ENCODE measurements around the gene MTFR1L. TPM values are rescaled to one million over a fixed set of nuclear protein-coding genes. Genes with fewer than 3 reads are reported as not detected.

MTFR1L gene
- total RNA-seq, 1 donor from 2014 or later = 76.8 TPM

DNA sequence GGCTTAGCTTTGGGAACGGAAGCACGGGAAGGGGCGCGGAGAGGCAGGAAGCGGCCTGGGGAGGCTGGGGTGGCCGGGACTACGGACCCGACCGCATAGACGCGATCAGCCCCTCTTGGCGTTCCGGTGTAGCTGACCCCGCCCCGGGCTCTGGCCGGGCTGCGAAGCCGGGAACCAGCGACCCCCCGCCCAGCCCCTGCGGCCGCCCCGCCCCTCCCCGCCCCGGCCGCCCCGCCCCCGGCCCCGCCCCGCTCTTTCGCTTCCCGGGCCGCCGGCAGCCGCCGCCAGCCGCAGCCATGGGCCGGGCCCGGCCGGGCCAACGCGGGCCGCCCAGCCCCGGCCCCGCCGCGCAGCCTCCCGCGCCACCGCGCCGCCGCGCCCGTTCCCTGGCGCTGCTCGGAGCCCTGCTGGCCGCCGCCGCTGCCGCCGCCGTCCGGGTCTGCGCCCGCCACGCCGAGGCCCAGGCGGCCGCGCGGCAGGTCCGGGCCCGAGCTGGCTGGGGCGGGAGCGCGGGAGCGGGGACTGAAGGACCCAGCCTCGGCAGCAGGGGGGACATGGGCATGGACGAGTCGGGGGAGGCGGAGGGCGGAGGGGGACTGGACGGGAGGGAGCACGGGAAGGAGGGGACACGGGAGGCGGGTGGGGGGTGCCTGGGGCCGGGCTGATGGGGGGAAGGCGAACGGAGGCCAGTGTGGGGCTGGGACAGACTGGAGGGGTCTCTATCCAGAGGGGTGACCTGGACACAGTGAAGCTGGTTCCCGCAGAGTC, 19.6 kb upstream of the MTFR1L start, which contains the start of gene SELENON:
TSS of gene SELENON (plus strand) at position 259 of the 768 bp plus-strand sequence. CDS start at position 297, 38 bp downstream.
- no peak for DNase-seq (ENCODE audit: extremely low spot score, unreplicated experiment)
- Mint-ChIP-seq H3K4me1 (ENCODE audit: unreplicated experiment) (peaks cover 64% of the 10 kb centered on the region), H3K27me3 (ENCODE audit: unreplicated experiment) (no peaks in the 10 kb centered on the region), H3K36me3 (ENCODE audit: unreplicated experiment) (peaks cover under 1% of the 10 kb centered on the region), H3K9me3 (ENCODE audit: unreplicated experiment) (no peaks in the 10 kb centered on the region), H3K4me3 (ENCODE audit: unreplicated experiment) (peak within 1 kb of the TSS; percentile 80), H3K27ac (ENCODE audit: unreplicated experiment) (peak within 1 kb of the TSS; percentile 71)
- TF ChIP-seq, protein P1, sequence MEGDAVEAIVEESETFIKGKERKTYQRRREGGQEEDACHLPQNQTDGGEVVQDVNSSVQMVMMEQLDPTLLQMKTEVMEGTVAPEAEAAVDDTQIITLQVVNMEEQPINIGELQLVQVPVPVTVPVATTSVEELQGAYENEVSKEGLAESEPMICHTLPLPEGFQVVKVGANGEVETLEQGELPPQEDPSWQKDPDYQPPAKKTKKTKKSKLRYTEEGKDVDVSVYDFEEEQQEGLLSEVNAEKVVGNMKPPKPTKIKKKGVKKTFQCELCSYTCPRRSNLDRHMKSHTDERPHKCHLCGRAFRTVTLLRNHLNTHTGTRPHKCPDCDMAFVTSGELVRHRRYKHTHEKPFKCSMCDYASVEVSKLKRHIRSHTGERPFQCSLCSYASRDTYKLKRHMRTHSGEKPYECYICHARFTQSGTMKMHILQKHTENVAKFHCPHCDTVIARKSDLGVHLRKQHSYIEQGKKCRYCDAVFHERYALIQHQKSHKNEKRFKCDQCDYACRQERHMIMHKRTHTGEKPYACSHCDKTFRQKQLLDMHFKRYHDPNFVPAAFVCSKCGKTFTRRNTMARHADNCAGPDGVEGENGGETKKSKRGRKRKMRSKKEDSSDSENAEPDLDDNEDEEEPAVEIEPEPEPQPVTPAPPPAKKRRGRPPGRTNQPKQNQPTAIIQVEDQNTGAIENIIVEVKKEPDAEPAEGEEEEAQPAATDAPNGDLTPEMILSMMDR (IDR thresholded peaks at IDR 0.05) = no peak

DNA sequence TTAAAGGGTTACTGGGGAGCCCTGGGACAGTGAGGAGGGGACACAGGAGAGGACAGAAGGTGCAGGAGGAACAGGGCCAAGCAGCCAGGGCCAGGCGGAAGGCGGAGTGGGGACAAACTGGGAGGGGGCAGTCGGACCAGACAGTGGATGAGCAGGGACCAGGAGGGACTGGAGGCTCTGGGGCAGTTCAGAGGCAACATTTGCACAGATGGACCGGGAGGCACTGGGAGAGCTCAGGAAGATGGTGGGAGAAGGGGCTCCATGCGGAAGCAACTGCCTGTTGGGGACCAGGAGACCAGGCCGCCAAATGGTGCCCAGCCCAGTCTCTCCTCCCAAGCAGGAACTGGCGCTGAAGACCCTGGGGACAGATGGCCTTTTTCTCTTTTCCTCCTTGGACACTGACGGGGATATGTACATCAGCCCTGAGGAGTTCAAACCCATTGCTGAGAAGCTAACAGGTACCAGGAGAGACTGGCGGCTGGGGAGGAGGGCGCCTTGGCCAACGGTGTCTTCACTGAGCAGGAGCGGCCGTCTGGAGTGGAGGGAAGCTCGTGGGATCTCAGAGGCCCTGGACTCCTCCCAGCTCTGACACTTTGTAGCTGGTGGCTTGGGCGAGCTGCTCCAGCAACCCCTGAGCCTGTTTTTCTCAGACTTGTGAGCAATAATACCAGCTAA, 18.9 kb upstream of the MTFR1L start:
- H3K27me3 Mint-ChIP-seq (ENCODE audit: unreplicated experiment) = no peaks in the 10 kb centered on the region
- H3K4me1 Mint-ChIP-seq (ENCODE audit: unreplicated experiment) = peaks cover 64% of the 10 kb centered on the region
- H3K9me3 Mint-ChIP-seq (ENCODE audit: unreplicated experiment) = no peaks in the 10 kb centered on the region
- peak overlapping the region; percentile 80 for H3K4me3 Mint-ChIP-seq (ENCODE audit: unreplicated experiment)
- TF ChIP-seq, protein P1 (IDR thresholded peaks at IDR 0.05) = no peak
- peaks cover 3% of the 10 kb centered on the region for H3K36me3 Mint-ChIP-seq (ENCODE audit: unreplicated experiment)
- H3K27ac Mint-ChIP-seq (ENCODE audit: unreplicated experiment) = peak overlapping the region; percentile 71
- DNase-seq (ENCODE audit: extremely low spot score, unreplicated experiment) = no peak

DNA sequence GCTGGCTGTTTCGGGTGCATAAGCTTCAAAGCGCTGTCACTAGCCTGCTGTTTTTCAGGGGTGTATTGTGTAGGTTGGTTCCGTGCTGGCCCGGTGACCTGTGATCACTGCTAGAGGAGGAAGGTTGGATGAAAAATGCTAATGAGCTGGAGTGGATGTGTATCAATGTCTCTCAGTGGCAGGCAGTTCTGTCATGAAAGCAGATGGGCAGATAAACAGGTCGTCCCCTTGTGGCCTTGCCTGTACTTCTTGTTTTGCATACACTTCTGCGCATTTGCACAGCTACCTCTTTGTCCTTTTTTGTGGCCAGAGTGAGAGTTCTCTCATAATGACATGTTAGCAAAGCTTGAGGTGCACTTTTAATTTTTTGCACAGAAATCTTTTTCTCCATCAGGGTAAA, 16.8 kb upstream of the MTFR1L start:
- Mint-ChIP-seq H3K4me3 (ENCODE audit: unreplicated experiment) (peak overlapping the region; percentile 0), H3K4me1 (ENCODE audit: unreplicated experiment) (peaks cover 62% of the 10 kb centered on the region), H3K27me3 (ENCODE audit: unreplicated experiment) (no peaks in the 10 kb centered on the region), H3K27ac (ENCODE audit: unreplicated experiment) (no peak overlapping the region), H3K9me3 (ENCODE audit: unreplicated experiment) (no peaks in the 10 kb centered on the region), H3K36me3 (ENCODE audit: unreplicated experiment) (peaks cover 7% of the 10 kb centered on the region)
- no peak for DNase-seq (ENCODE audit: extremely low spot score, unreplicated experiment)
- TF ChIP-seq, protein P1 (IDR thresholded peaks at IDR 0.05) = no peak

DNA sequence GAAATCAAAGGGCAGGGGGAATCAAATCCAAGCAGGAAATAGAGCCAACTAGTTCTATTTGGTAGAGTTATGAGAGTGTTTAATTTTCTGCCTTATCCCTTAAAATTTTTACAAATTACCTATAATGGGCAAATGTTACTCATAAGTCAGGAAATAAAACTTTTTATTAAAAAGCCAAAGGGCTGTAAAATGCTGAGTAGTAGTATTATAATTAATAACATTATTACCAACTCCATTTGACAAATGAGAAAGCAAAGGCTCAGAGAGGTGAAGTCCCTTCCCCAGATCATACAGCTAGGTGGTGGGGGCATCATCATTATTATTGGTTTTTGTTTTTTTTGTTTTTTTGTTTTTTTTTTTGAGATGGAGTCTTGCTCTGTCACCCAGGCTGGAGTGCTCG, 16.4 kb upstream of the MTFR1L start:
- Mint-ChIP-seq H3K36me3 (ENCODE audit: unreplicated experiment) (peaks cover 7% of the 10 kb centered on the region), H3K9me3 (ENCODE audit: unreplicated experiment) (no peaks in the 10 kb centered on the region), H3K4me3 (ENCODE audit: unreplicated experiment) (no peak overlapping the region), H3K4me1 (ENCODE audit: unreplicated experiment) (peaks cover 59% of the 10 kb centered on the region), H3K27ac (ENCODE audit: unreplicated experiment) (no peak overlapping the region), H3K27me3 (ENCODE audit: unreplicated experiment) (no peaks in the 10 kb centered on the region)
- TF ChIP-seq, protein P1 (IDR thresholded peaks at IDR 0.05) = no peak
- no peak for DNase-seq (ENCODE audit: extremely low spot score, unreplicated experiment)

All from osteocyte (in vitro differentiated cells).